OCI-LY1 (cell line): ENCODE measurements around the gene LRR1.
"Not testable (repeated sequence)": the region's sequence is repeated elsewhere in the genome, so short reads cannot be mapped to it uniquely, and the experiment has no call there.

Experiments
- H2AFZ ChIP-seq: fragments of 200-600 bp; sonication (generic), shearing (Covaris generic); 2 replicates; pipeline ENCODE4 v1.6.0; 2014; ENCODE audit warnings: antibody characterized with exemption, mild to moderate bottlenecking, low read length
- H3F3A ChIP-seq: fragments of 200-600 bp; sonication (generic), shearing (Covaris generic); 2 replicates; pipeline ENCODE4 v1.6.0; 2014; ENCODE audit warnings: mild to moderate bottlenecking, antibody characterized with exemption, low read length, moderate library complexity; ENCODE audit not compliant: insufficient read depth
- H3K27ac ChIP-seq: fragments of 200-600 bp; sonication (generic); 2 replicates; pipeline ENCODE4 v1.5.1; 2014; ENCODE audit warnings: low read length, mixed run types, mild to moderate bottlenecking, low read depth; ENCODE audit not compliant: poor library complexity, severe bottlenecking
- H3K27me3 ChIP-seq: fragments of 200-600 bp; sonication (generic); 2 replicates; pipeline ENCODE4 v1.6.0; 2014; ENCODE audit warnings: antibody characterized with exemption, mild to moderate bottlenecking, low read length, moderate library complexity; ENCODE audit not compliant: insufficient read depth
- H3K36me3 ChIP-seq: fragments of 200-600 bp; sonication (generic); 2 replicates; pipeline ENCODE4 v1.6.1; 2014; ENCODE audit warnings: mild to moderate bottlenecking, antibody characterized with exemption, low read length, moderate library complexity, mixed read lengths; ENCODE audit not compliant: insufficient read depth
- H3K4me1 ChIP-seq: fragments of 200-600 bp; sonication (generic); 2 replicates; pipeline ENCODE4 v1.5.1; 2014; ENCODE audit warnings: mild to moderate bottlenecking, low read length, moderate library complexity; ENCODE audit not compliant: insufficient read depth, severe bottlenecking
- H3K4me2 ChIP-seq: fragments of 200-600 bp; sonication (generic), shearing (Covaris generic); 2 replicates; pipeline ENCODE4 v1.6.1; 2014; ENCODE audit warnings: low read length
- H3K4me3 ChIP-seq: fragments of 200-600 bp; sonication (generic); 2 replicates; pipeline ENCODE4 v1.5.1; 2014; ENCODE audit warnings: low read length, low read depth, mild to moderate bottlenecking, mixed read lengths; ENCODE audit not compliant: poor library complexity, severe bottlenecking
- H3K79me2 ChIP-seq: fragments of 200-600 bp; shearing (Covaris generic); 2 replicates; pipeline ENCODE4 v1.6.1; 2016; ENCODE audit warnings: mixed run types, low read length, mixed read lengths; ENCODE audit not compliant: insufficient read depth
- H3K9ac ChIP-seq: fragments of 200-600 bp; sonication (generic), shearing (Covaris generic); 2 replicates; pipeline ENCODE4 v1.6.1; 2014; ENCODE audit warnings: mild to moderate bottlenecking, low read length, mixed read lengths
- H3K9me2 ChIP-seq: fragments of 200-600 bp; sonication (generic), shearing (Covaris generic); 2 replicates; pipeline ENCODE4 v1.6.1; 2014; ENCODE audit warnings: low read depth, mild to moderate bottlenecking, low read length, mixed read lengths
- H3K9me3 ChIP-seq: fragments of 200-600 bp; shearing (Covaris generic); 2 replicates; pipeline ENCODE4 v1.6.1; 2014; ENCODE audit warnings: low read length, mixed read lengths
- H4K20me1 ChIP-seq: fragments of 200-600 bp; sonication (generic), shearing (Covaris generic); 2 replicates; pipeline ENCODE4 v1.6.0; 2016; ENCODE audit warnings: mild to moderate bottlenecking, low read length; ENCODE audit not compliant: insufficient read depth
- EZH2 ChIP-seq: fragments of 200-600 bp; sonication (generic), shearing (Covaris generic); IDR thresholded peaks from 2 replicates; pipeline ENCODE4 v1.8.0; 2017; ENCODE audit warnings: borderline replicate concordance, mixed run types, mild to moderate bottlenecking, antibody characterized with exemption, low read length, moderate library complexity, mixed read lengths
- TF ChIP-seq, protein P1 (sequence below): fragments of 200-600 bp; sonication (generic), shearing (Covaris generic); IDR thresholded peaks from 2 replicates; pipeline ENCODE4 v1.5.1; 2017; ENCODE audit warnings: mild to moderate bottlenecking, antibody characterized with exemption, low read length, moderate library complexity, mixed read lengths

LRR1 gene

GRCh38 chr14:49653508-49653907 is 54.8 kb downstream of the LRR1 start:
- no peaks in the 10 kb centered on the region for H3K9me3 ChIP-seq
- no peaks in the 10 kb centered on the region for H3F3A ChIP-seq
- TF ChIP-seq, protein P1, sequence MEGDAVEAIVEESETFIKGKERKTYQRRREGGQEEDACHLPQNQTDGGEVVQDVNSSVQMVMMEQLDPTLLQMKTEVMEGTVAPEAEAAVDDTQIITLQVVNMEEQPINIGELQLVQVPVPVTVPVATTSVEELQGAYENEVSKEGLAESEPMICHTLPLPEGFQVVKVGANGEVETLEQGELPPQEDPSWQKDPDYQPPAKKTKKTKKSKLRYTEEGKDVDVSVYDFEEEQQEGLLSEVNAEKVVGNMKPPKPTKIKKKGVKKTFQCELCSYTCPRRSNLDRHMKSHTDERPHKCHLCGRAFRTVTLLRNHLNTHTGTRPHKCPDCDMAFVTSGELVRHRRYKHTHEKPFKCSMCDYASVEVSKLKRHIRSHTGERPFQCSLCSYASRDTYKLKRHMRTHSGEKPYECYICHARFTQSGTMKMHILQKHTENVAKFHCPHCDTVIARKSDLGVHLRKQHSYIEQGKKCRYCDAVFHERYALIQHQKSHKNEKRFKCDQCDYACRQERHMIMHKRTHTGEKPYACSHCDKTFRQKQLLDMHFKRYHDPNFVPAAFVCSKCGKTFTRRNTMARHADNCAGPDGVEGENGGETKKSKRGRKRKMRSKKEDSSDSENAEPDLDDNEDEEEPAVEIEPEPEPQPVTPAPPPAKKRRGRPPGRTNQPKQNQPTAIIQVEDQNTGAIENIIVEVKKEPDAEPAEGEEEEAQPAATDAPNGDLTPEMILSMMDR: no peak
- H3K4me1 ChIP-seq: no peaks in the 10 kb centered on the region
- no peaks in the 10 kb centered on the region for H3K79me2 ChIP-seq
- no peaks in the 10 kb centered on the region for H4K20me1 ChIP-seq
- no peak overlapping the region for H3K27ac ChIP-seq
- H2AFZ ChIP-seq: no peak overlapping the region
- H3K4me3 ChIP-seq: no peak overlapping the region
- peaks cover 36% of the 10 kb centered on the region for H3K36me3 ChIP-seq
- no peaks in the 10 kb centered on the region for H3K9me2 ChIP-seq
- no peak overlapping the region for H3K9ac ChIP-seq
- no peaks in the 10 kb centered on the region for H3K27me3 ChIP-seq
- no peak overlapping the region for H3K4me2 ChIP-seq

DNA sequence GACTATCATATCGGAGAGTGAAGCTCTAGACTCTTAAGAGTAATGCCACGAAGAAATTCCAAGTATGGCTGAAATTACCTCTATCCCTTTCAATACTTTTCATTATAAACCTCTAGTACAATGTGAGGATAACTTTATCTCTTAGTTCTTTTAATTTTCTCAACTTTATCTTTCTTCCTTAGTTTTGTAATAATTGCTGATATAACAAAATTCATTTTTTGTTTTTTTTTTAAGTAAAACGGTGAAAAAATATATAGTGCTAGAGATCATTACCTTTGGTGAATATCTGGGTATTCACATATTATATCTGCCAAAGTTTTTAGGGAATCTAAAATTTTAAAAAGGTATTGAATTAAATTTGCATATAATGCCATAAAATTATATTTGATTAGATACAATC is 55.8 kb downstream of the LRR1 start:
- Histone ChIP-seq H3K9me3 (no peaks in the 10 kb centered on the region), H3K4me2 (no peak overlapping the region), H3K9ac (no peak overlapping the region), H3K36me3 (peaks cover 32% of the 10 kb centered on the region), H3K27me3 (no peaks in the 10 kb centered on the region), H3K79me2 (no peaks in the 10 kb centered on the region), H3K27ac (no peak overlapping the region), H3F3A (no peaks in the 10 kb centered on the region), H3K9me2 (no peaks in the 10 kb centered on the region), H3K4me1 (no peaks in the 10 kb centered on the region), H2AFZ (no peak overlapping the region), H4K20me1 (no peaks in the 10 kb centered on the region), H3K4me3 (no peak overlapping the region)
- TF ChIP-seq, protein P1: no peak
- TF ChIP-seq EZH2: no peak

GRCh38 chr14:49657500-49657899 is 58.8 kb downstream of the LRR1 start:
- H3K4me2 ChIP-seq, H3K27ac ChIP-seq, H3K4me3 ChIP-seq, H3K79me2 ChIP-seq, H3K9ac ChIP-seq, H3K9me3 ChIP-seq, H3K4me1 ChIP-seq, H3F3A ChIP-seq, H3K9me2 ChIP-seq, H2AFZ ChIP-seq, H3K27me3 ChIP-seq, H4K20me1 ChIP-seq: not testable (repeated sequence)
- H3K36me3 ChIP-seq: peaks cover 29% of the 10 kb centered on the region

DNA sequence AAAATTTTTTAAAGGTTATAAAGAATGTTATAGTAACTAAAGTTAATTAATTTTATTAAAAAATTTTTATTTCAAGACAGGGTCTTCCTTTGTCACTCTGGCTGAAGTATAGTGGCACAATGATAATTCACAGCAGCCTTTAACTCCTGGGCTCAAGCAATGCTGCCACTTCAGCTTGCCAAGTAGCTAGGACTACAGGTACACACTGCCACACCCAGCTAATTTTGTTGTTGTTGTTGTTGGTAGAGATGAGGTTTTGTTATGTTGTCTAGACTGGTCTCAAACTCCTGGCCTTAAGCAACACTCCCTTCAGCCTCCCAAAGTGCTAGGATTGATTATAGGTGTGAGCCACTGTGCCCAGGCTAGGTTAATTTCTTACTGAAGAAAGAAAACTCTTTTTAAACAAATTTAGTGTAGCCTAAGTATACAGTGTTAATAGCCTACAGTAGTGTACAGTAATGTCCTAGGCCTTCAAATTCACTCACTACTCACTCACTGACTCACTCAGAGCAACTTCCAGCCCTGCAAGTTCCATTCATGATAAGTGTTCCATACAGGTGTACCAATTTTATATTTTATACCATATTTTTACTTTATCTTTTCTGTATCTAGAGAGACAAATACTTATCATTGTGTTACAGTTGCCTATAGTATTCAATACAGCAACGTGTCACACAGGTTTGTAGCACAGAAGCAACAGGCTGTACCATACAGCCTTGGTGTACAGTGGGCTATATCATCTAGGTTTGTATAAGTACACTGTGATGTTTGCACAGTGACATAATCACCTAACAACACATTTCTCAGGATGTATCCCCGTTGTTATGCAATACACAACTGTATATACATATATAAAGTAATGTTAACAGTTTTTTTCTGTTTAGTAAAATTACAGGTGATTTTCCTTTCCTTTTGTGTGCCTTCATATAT is 61.1 kb downstream of the LRR1 start:
- Histone ChIP-seq H3F3A (no peaks in the 10 kb centered on the region), H3K4me2 (no peak overlapping the region), H3K4me3 (no peak overlapping the region), H3K36me3 (peaks cover 29% of the 10 kb centered on the region), H3K79me2 (no peaks in the 10 kb centered on the region), H3K4me1 (no peaks in the 10 kb centered on the region), H3K9ac (no peak overlapping the region), H3K9me2 (no peaks in the 10 kb centered on the region), H3K27ac (no peak overlapping the region), H4K20me1 (no peaks in the 10 kb centered on the region), H3K9me3 (no peaks in the 10 kb centered on the region), H3K27me3 (no peaks in the 10 kb centered on the region), H2AFZ (no peak overlapping the region)
- TF ChIP-seq EZH2: no peak
- TF ChIP-seq, protein P1: no peak
